Left ventricle myocardium inferior (tissue), 1 donor: ENCODE measurements around the gene S100A9. TPM values are rescaled to one million over a fixed set of nuclear protein-coding genes. Genes with fewer than 3 reads are reported as not detected.

ENCODE experiments used
- DNase-seq: peaks from one replicate; pipeline ENCODE4 v3.0.0-alpha.2; 2020
- H3K27ac ChIP-seq: fragments of 200-600 bp; replicated peaks from 2 replicates; pipeline ENCODE4 v1.8.0; 2021
- H3K27me3 ChIP-seq: fragments of 200-600 bp; 2 replicates; pipeline ENCODE4 v1.8.0; 2021; ENCODE audit warnings: low read depth
- H3K36me3 ChIP-seq: fragments of 200-600 bp; 2 replicates; pipeline ENCODE4 v1.8.0; 2021
- H3K4me1 ChIP-seq: fragments of 200-600 bp; 2 replicates; pipeline ENCODE4 v1.8.0; 2021
- H3K4me3 ChIP-seq: fragments of 200-600 bp; 2 replicates; pipeline ENCODE4 v1.8.0; 2021; ENCODE audit warnings: mild to moderate bottlenecking, moderate library complexity
- H3K9me3 ChIP-seq: fragments of 200-600 bp; replicated peaks from 2 replicates; pipeline ENCODE4 v1.8.0; 2021
- CTCF ChIP-seq: fragments of 200-600 bp; IDR thresholded peaks from 2 replicates; pipeline ENCODE4 v1.8.0; 2021; ENCODE audit warnings: antibody characterized with exemption, mild to moderate bottlenecking, borderline replicate concordance
- intact Hi-C: fragments of 100-400 bp; cut with micrococcal nuclease; formaldehyde crosslinking; loops from one replicate; pipeline ENCODE4 v1.11.0; 2022
- total RNA-seq: library from RNA; stranded (reverse); fragmentation: NEBNext Ultra II Directional; extraction: Animal tissue kit (Norgen Biotek cat#: 25700); gene quantifications from one replicate; pipeline ENCODE4 v1.2.1, GENCODE V29; 2021
- donor health status: DM: no; HTN: yes; CAD: no; lungs with severe emphysema.

Gene S100A9
- total RNA-seq, 1 donor from 2014 or later, result 62.2 TPM

GRCh38 chr1:153370146-153370545, 12.5 kb downstream of the S100A9 start:
- Histone ChIP-seq H3K27me3 (peaks cover 25% of the 10 kb centered on the region), H3K36me3 (no peaks in the 10 kb centered on the region), H3K4me1 (no peaks in the 10 kb centered on the region), H3K27ac (no peak overlapping the region), H3K9me3 (no peaks in the 10 kb centered on the region), H3K4me3 (no peak overlapping the region)
- no peak for DNase-seq
- intact Hi-C loops, result no loop called here
- TF ChIP-seq CTCF, result no peak

- no peak for TF ChIP-seq CTCF
- Histone ChIP-seq H3K4me1 (no peaks in the 10 kb centered on the region), H3K36me3 (no peaks in the 10 kb centered on the region), H3K4me3 (no peak overlapping the region), H3K9me3 (no peaks in the 10 kb centered on the region), H3K27me3 (peaks cover 15% of the 10 kb centered on the region), H3K27ac (no peak overlapping the region)
- intact Hi-C loops, result no loop called here
- DNase-seq, result no peak
These were observed 13.6 kb downstream of the S100A9 start for GRCh38 chr1:153371231-153371630.

GRCh38 chr1:153372571-153372970, 14.9 kb downstream of the S100A9 start:
- H3K4me3 ChIP-seq, result no peak overlapping the region
- no peaks in the 10 kb centered on the region for H3K4me1 ChIP-seq
- peaks cover 12% of the 10 kb centered on the region for H3K27me3 ChIP-seq
- no peaks in the 10 kb centered on the region for H3K36me3 ChIP-seq
- intact Hi-C loops, result no loop called here
- DNase-seq, result no peak
- H3K9me3 ChIP-seq, result no peaks in the 10 kb centered on the region
- no peak overlapping the region for H3K27ac ChIP-seq
- no peak for TF ChIP-seq CTCF

- TF ChIP-seq CTCF, result no peak
- Histone ChIP-seq H3K4me1 (no peaks in the 10 kb centered on the region), H3K27me3 (peaks cover 14% of the 10 kb centered on the region), H3K4me3 (no peak overlapping the region), H3K36me3 (no peaks in the 10 kb centered on the region), H3K9me3 (no peaks in the 10 kb centered on the region), H3K27ac (no peak overlapping the region)
- intact Hi-C loops, result no loop called here
- DNase-seq, result no peak
These were observed 16.4 kb downstream of the S100A9 start for GRCh38 chr1:153374071-153374470.

GRCh38 chr1:153375511-153375910, 17.9 kb downstream of the S100A9 start, which contains the start of gene S100A12:
S100A12 (minus strand) TSS chr1:153375621; CDS start chr1:153374592, 1,029 bp downstream.
- peaks cover 25% of the 10 kb centered on the region for H3K27me3 ChIP-seq
- H3K4me1 ChIP-seq, result no peaks in the 10 kb centered on the region
- H3K27ac ChIP-seq, result no peak within 1 kb of the TSS
- H3K4me3 ChIP-seq, result no peak within 1 kb of the TSS
- DNase-seq, result no peak
- H3K36me3 ChIP-seq, result no peaks in the 10 kb centered on the region
- intact Hi-C loops, result no loop called here
- H3K9me3 ChIP-seq, result peaks cover 3% of the 10 kb centered on the region
- no peak for TF ChIP-seq CTCF

- Histone ChIP-seq H3K36me3 (no peaks in the 10 kb centered on the region), H3K27ac (no peak overlapping the region), H3K27me3 (peaks cover 17% of the 10 kb centered on the region), H3K9me3 (peaks cover 34% of the 10 kb centered on the region), H3K4me3 (no peak overlapping the region), H3K4me1 (no peaks in the 10 kb centered on the region)
- TF ChIP-seq CTCF, result no peak
- DNase-seq, result no peak
- intact Hi-C loops, result no loop called here
These were observed 21.9 kb downstream of the S100A9 start for GRCh38 chr1:153379591-153379990.
